OCI-LY1 (cell line): ENCODE results near the gene OTUB1.

ENCODE experiments used
- H2AFZ ChIP-seq: fragments of 200-600 bp; sonication (generic), shearing (Covaris generic); 2 replicates; pipeline ENCODE4 v1.6.0; 2014; ENCODE audit warnings: antibody characterized with exemption, mild to moderate bottlenecking, low read length
- H3F3A ChIP-seq: fragments of 200-600 bp; sonication (generic), shearing (Covaris generic); 2 replicates; pipeline ENCODE4 v1.6.0; 2014; ENCODE audit warnings: mild to moderate bottlenecking, antibody characterized with exemption, low read length, moderate library complexity; ENCODE audit not compliant: insufficient read depth
- H3K27ac ChIP-seq: fragments of 200-600 bp; sonication (generic); 2 replicates; pipeline ENCODE4 v1.5.1; 2014; ENCODE audit warnings: low read length, mixed run types, mild to moderate bottlenecking, low read depth; ENCODE audit not compliant: poor library complexity, severe bottlenecking
- H3K27me3 ChIP-seq: fragments of 200-600 bp; sonication (generic); 2 replicates; pipeline ENCODE4 v1.6.0; 2014; ENCODE audit warnings: antibody characterized with exemption, mild to moderate bottlenecking, low read length, moderate library complexity; ENCODE audit not compliant: insufficient read depth
- H3K36me3 ChIP-seq: fragments of 200-600 bp; sonication (generic); 2 replicates; pipeline ENCODE4 v1.6.1; 2014; ENCODE audit warnings: mild to moderate bottlenecking, antibody characterized with exemption, low read length, moderate library complexity, mixed read lengths; ENCODE audit not compliant: insufficient read depth
- H3K4me1 ChIP-seq: fragments of 200-600 bp; sonication (generic); 2 replicates; pipeline ENCODE4 v1.5.1; 2014; ENCODE audit warnings: mild to moderate bottlenecking, low read length, moderate library complexity; ENCODE audit not compliant: insufficient read depth, severe bottlenecking
- H3K4me2 ChIP-seq: fragments of 200-600 bp; sonication (generic), shearing (Covaris generic); 2 replicates; pipeline ENCODE4 v1.6.1; 2014; ENCODE audit warnings: low read length
- H3K4me3 ChIP-seq: fragments of 200-600 bp; sonication (generic); 2 replicates; pipeline ENCODE4 v1.5.1; 2014; ENCODE audit warnings: low read length, low read depth, mild to moderate bottlenecking, mixed read lengths; ENCODE audit not compliant: poor library complexity, severe bottlenecking
- H3K79me2 ChIP-seq: fragments of 200-600 bp; shearing (Covaris generic); 2 replicates; pipeline ENCODE4 v1.6.1; 2016; ENCODE audit warnings: mixed run types, low read length, mixed read lengths; ENCODE audit not compliant: insufficient read depth
- H3K9ac ChIP-seq: fragments of 200-600 bp; sonication (generic), shearing (Covaris generic); 2 replicates; pipeline ENCODE4 v1.6.1; 2014; ENCODE audit warnings: mild to moderate bottlenecking, low read length, mixed read lengths
- H3K9me2 ChIP-seq: fragments of 200-600 bp; sonication (generic), shearing (Covaris generic); 2 replicates; pipeline ENCODE4 v1.6.1; 2014; ENCODE audit warnings: low read depth, mild to moderate bottlenecking, low read length, mixed read lengths
- H3K9me3 ChIP-seq: fragments of 200-600 bp; shearing (Covaris generic); 2 replicates; pipeline ENCODE4 v1.6.1; 2014; ENCODE audit warnings: low read length, mixed read lengths
- H4K20me1 ChIP-seq: fragments of 200-600 bp; sonication (generic), shearing (Covaris generic); 2 replicates; pipeline ENCODE4 v1.6.0; 2016; ENCODE audit warnings: mild to moderate bottlenecking, low read length; ENCODE audit not compliant: insufficient read depth
- EZH2 ChIP-seq: fragments of 200-600 bp; sonication (generic), shearing (Covaris generic); IDR thresholded peaks from 2 replicates; pipeline ENCODE4 v1.8.0; 2017; ENCODE audit warnings: borderline replicate concordance, mixed run types, mild to moderate bottlenecking, antibody characterized with exemption, low read length, moderate library complexity, mixed read lengths
- TF ChIP-seq, protein P1 (sequence below): fragments of 200-600 bp; sonication (generic), shearing (Covaris generic); IDR thresholded peaks from 2 replicates; pipeline ENCODE4 v1.5.1; 2017; ENCODE audit warnings: mild to moderate bottlenecking, antibody characterized with exemption, low read length, moderate library complexity, mixed read lengths

Gene OTUB1

DNA sequence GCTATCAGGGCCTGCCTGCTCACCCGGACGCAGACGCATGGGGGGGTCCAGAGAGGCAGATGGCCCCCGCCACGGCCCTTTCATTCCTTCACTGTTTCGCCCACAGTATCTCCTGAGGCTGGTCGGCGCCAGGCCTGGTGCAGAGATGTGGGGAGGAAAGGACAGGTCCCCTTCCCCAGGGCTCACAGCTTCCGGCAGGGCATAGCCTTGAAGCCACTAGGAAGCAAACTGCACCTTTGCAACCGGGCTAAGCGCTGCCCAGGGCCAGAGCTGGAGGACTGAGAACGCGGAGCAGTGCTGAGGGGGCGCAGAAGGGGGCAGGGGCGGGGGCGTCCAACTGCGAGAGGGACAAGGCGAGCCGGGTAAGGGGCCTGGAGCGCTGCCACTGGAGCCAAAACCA, 29.3 kb downstream of the OTUB1 start:
- Histone ChIP-seq H3K9me3 (no peaks in the 10 kb centered on the region), H3K36me3 (no peaks in the 10 kb centered on the region), H3K4me3 (no peak overlapping the region), H3K4me1 (no peaks in the 10 kb centered on the region), H4K20me1 (no peaks in the 10 kb centered on the region), H3K9ac (no peak overlapping the region), H3K4me2 (no peak overlapping the region), H2AFZ (no peak overlapping the region), H3K79me2 (no peaks in the 10 kb centered on the region), H3K27ac (no peak overlapping the region), H3K27me3 (peaks cover 4% of the 10 kb centered on the region; the same call in 1 of the 2 replicates), H3F3A (no peaks in the 10 kb centered on the region), H3K9me2 (no peaks in the 10 kb centered on the region)
- TF ChIP-seq, protein P1, sequence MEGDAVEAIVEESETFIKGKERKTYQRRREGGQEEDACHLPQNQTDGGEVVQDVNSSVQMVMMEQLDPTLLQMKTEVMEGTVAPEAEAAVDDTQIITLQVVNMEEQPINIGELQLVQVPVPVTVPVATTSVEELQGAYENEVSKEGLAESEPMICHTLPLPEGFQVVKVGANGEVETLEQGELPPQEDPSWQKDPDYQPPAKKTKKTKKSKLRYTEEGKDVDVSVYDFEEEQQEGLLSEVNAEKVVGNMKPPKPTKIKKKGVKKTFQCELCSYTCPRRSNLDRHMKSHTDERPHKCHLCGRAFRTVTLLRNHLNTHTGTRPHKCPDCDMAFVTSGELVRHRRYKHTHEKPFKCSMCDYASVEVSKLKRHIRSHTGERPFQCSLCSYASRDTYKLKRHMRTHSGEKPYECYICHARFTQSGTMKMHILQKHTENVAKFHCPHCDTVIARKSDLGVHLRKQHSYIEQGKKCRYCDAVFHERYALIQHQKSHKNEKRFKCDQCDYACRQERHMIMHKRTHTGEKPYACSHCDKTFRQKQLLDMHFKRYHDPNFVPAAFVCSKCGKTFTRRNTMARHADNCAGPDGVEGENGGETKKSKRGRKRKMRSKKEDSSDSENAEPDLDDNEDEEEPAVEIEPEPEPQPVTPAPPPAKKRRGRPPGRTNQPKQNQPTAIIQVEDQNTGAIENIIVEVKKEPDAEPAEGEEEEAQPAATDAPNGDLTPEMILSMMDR = no peak
- TF ChIP-seq EZH2 = no peak

DNA sequence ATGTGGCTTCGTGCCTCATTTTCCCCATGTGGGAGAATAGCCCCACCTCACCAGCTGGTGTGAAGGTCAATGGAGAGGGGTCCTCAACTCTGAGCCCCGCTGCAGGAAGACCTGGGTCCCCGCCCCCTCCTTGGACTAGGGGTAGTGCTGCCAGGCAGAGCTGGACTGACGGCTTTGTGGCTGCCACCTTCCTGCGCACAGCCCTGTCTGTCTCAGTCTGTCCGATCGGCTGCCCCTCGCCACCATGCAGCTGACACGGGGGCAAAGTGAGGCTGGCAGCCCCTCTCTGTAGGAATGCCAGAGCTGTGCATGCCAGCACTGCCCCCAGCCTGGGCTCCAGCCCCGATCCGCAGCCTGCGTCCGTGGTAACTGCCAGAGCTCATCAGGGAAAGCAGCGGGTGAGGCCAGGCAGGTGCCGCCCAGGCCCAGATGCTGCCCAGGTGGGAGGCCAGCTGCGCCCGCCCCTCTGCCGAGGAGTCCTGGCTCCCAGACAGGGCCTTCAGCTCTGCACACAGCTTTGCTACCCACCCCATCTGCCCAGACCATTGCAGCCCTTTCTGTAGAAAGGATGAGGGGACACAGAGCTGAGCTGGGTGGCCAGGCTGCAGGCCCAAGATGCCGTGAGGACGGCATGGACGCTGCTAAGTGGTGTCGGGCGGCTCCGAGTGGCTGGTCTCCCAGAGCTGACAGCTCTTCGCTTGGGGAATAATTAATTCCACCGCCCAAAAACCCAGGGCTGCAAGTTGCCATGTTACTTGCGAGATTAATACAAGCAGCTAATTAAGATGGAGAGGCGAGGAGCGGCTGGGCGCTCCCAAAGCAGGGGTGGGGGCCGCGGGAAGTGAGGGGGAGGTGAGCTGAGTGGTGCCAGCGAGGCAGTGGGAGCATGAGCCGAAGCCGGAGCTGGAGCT, 30.0 kb downstream of the OTUB1 start:
- no peaks in the 10 kb centered on the region for H4K20me1 ChIP-seq
- H3K27ac ChIP-seq = no peak overlapping the region
- no peaks in the 10 kb centered on the region for H3K79me2 ChIP-seq

DNA sequence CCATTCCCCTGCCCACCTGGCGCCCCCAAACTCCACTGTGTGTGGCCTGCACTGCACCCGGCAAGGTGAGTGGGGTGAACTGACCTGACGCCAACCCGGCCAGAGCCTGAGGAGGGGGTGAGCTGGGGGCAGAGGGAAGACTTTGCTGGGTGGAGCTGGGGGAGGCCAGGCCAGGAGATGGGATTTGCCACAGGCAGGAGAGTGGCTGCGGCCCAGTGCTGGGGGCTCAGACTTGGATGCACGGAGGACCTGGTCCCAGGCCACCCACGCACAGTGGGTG, 31.6 kb downstream of the OTUB1 start:
- Histone ChIP-seq H3K36me3 (no peaks in the 10 kb centered on the region), H3F3A (no peaks in the 10 kb centered on the region), H2AFZ (no peak overlapping the region), H3K27me3 (no peaks in the 10 kb centered on the region), H3K27ac (no peak overlapping the region), H3K9me3 (no peaks in the 10 kb centered on the region), H3K4me1 (no peaks in the 10 kb centered on the region), H4K20me1 (no peaks in the 10 kb centered on the region), H3K4me3 (no peak overlapping the region), H3K4me2 (no peak overlapping the region), H3K9ac (no peak overlapping the region), H3K79me2 (no peaks in the 10 kb centered on the region), H3K9me2 (no peaks in the 10 kb centered on the region)
- TF ChIP-seq EZH2 = no peak
- TF ChIP-seq, protein P1 = no peak

More for the DNA sequence above, 30.0 kb downstream of the OTUB1 start:
- H2AFZ ChIP-seq = no peak overlapping the region
- H3K36me3 ChIP-seq = no peaks in the 10 kb centered on the region
- peaks cover 4% of the 10 kb centered on the region; the same call in 1 of the 2 replicates for H3K27me3 ChIP-seq
- no peak overlapping the region for H3K9ac ChIP-seq
- H3K4me1 ChIP-seq = no peaks in the 10 kb centered on the region
- no peak overlapping the region for H3K4me2 ChIP-seq
- H3K9me2 ChIP-seq = no peaks in the 10 kb centered on the region
- H3K4me3 ChIP-seq = no peak overlapping the region
- no peaks in the 10 kb centered on the region for H3F3A ChIP-seq
- H3K9me3 ChIP-seq = no peaks in the 10 kb centered on the region
- no peak for TF ChIP-seq EZH2
- TF ChIP-seq, protein P1 = no peak
